G401 (cell line): ENCODE data around the gene ODC1. TPM values are rescaled to one million over a fixed set of nuclear protein-coding genes. Genes with fewer than 3 reads are reported as not detected.

Source experiments
- DNase-seq: peaks from one replicate; pipeline ENCODE4 v3.0.0-alpha.2; 2015; ENCODE audit warnings: low spot score
- in situ Hi-C: cut with HindIII; loops from 2 replicates; pipeline ENCODE4 v1.10.0; 2016; ENCODE audit warnings: low sequenced_read_pairs, mixed read lengths
- total RNA-seq: library from RNA; depleted of rRNA; stranded (reverse); fragments of >200 nt; shearing (Covaris generic); gene quantifications from 2 replicates; pipeline ENCODE4 v1.2.3, GENCODE V29; 2014; rRNA removed

The ODC1 gene
- total RNA-seq, 1 experiment from 2014 or later = 382 TPM

DNA sequence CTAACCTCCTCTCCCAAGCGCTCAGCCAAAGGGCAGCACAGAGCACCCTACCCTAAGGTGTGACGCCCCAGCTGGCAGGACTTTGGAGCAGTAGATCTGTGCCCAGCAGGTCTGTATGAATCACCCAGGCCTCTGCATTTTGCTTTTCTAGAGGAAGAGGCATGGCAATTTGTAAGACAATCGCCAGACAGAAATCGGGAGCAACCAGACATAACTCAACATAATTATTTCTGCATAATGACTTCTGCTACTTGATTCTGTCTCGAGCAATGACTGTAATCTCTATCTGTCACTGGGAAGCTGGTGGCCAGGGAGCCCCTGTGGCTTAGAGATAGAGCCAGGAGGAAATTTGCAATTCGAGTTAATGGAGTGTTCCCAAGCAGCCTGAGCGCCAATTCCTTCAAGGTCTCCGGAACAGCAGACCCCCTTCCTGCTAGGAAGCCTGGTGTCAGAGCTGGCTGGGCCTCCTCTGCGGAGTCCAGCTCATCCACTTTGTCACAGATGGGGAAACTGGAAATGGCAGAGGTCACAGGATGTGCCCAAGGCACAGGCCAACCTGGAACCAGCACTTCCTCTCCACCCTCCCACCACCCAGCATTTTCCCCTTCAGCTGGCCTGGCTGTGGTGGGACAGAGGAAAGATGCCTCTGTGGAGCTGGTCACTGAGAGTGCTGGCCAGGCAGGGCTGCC, 55.0 kb downstream of the ODC1 start:
- peak; percentile 47 for DNase-seq
- in situ Hi-C loops = no loop called here

DNA sequence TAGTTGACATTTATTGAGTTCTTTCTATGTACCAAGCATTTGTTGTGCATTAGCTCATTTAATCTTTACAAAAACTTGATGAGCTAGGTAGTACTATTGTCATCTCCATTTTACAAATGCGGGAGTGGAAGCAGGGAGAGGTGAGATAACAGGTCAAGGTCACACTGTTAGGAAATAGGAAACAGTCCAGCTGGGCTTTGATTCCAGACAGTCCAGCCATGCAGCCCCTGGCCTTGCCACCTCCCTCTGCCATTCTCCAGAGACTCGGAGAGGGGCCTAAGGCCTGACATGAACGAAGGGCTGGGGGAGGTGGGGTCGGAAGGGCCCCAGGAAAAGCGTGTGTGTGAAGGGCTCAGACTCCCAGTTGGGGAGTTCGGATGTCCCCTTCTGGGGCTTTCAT, 55.6 kb downstream of the ODC1 start:
- in situ Hi-C loops = no loop called here
- no peak for DNase-seq

DNA sequence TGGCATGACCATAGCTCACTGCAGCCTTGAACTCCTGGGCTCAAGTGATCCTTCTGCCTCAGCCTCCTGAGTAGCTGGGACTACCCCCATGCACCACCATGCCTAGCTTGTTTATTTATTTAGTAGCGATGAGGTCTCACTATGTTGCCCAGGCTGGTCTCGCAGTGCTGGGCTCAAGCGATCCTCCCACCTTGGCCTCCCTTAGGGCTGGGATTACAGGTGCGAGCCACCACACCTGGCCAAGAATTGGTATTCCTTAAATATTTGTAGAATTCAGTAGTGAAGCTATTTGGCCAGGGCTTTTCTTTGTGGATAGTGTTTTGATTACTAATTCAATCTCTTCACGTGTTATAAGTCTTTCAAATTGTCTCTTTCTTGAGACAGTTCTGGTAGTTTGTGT, 56.0 kb downstream of the ODC1 start:
- no peak for DNase-seq
- in situ Hi-C loops = no loop called here

DNA sequence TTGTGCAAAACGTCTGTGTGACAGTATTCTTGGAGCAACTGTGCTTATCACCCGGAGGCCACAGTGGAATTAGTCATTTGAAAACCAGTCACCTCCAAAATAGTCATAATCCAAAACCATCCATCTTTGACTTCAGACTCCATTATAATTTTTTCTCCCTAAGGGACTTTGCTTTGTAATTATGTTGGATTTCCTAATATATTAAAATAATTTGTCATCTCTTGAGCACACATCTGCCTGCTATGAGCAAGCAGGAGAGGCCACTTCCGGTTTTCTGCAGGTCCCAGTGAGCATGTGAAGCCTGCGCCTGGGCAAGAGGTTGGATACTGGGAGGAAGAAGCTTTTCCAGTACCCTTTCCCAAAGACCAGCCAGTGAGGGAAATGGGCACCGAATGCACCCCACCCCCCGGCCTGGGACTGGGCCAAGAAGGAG, 57.7 kb downstream of the ODC1 start:
- in situ Hi-C loops = no loop called here
- DNase-seq = no peak

Other genes starting within 250 kb of the ODC1 start
- 12.7 and 34.8 TPM in 2 replicates for gene HPCAL1, start 145.4 kb downstream of the ODC1 start, total RNA-seq
- gene NOL10, start 241.6 kb upstream of the ODC1 start, total RNA-seq = 36.1 and 60.6 TPM in 2 replicates